Inflammatory macrophage (primary cell): ENCODE data around the gene ART5.

Source experiments
- DNase-seq, 2 donors: peaks; one replicate each; pipeline ENCODE4 v3.0.0-alpha.2; 2020 to 2022
- total RNA-seq, 18 experiments: gene quantifications; one replicate each; lab custom pipeline; 2026; ENCODE audit warnings: mixed read lengths in 6 of 18, inconsistent platforms in 2 of 18; lab: John Stamatoyannopoulos, UW

ART5 gene
- 0 to 0.23 (median 0.02) reads per million in 18 experiments for total RNA-seq

GRCh38 chr11:3641701-3642070 lies at the start of gene ART5:
TSS of gene ART5 (minus strand) at chr11:3641992. CDS start at chr11:3641862, 130 bp downstream.
- DNase-seq: no peak

- DNase-seq: no peak
Observed at GRCh38 chr11:3686751-3687150, 45.0 kb upstream of the ART5 start.

GRCh38 chr11:3685923-3686322 lies 44.1 kb upstream of the ART5 start:
- DNase-seq: no peak

GRCh38 chr11:3684819-3685172 lies 43.0 kb upstream of the ART5 start:
- DNase-seq: no peak

GRCh38 chr11:3684129-3684818 lies 42.5 kb upstream of the ART5 start:
- DNase-seq: no peak

DNA sequence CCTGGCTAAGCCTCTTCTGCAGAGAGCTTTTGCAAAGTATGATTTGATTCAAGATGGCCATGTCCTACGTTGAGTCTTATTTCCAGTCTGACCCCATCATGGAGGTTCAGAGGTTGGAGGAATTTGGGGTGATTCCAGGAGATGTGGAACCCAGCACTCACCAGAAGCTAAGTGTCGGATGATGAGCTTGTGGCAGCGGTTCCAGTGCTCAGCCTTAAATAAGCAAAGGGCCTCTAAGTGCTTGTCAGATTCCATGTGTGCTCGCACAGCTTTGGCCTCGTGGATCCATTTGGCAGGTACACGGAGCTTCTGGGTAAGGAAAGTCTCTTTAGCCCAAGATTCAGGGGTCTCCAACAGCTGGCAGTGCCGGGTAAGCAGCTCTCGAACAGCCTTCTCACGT lies 41.2 kb upstream of the ART5 start:
- no peak for DNase-seq

DNA sequence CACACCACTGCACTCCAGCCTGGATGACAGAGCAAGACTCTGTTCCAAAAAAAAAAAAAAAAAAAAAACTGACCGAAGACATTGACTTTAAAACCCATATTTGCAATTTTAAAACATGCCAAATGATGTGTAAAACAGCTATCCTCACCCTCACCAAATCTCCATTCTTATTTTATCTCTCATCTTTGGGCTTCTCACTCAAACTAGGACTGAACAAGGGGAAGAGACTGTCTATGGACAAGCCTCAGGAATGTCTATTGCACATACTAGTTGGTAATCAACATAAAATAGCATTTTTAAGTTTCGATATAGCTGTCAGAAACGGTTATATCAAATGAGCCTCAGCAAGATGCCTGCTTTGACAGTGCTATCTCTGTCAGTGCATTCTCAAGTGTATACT lies 37.3 kb upstream of the ART5 start:
- no peak for DNase-seq

DNA sequence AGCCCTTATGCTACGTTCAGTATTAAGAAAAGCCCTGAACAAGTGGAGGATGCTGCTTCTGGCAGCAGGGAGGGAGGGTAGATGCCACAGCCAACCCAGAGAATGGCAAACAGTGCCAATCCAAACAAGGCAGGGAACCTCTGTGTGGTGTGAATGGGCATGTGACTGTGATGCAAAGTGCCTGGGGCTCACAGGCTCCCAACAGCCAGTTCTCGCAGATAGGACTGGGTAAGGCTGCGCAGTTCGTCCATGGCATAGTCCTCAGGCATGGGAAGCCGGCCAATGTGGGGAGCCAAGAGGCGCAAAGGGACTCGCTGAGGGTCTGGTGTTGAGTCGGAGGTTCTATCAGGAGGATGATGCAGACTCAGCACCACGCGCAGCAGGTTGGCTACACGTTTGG lies 34.2 kb upstream of the ART5 start:
- no peak for DNase-seq

- DNase-seq: no peak
Observed at GRCh38 chr11:3674189-3674588, 32.4 kb upstream of the ART5 start.

- no peak for DNase-seq
Observed at GRCh38 chr11:3671334-3672254, 29.8 kb upstream of the ART5 start, which contains the start of gene CHRNA10. TSS of gene CHRNA10 (minus strand) at chr11:3671384. CDS start at chr11:3671312, 72 bp downstream.

GRCh38 chr11:3669742-3670183 lies 28.0 kb upstream of the ART5 start:
- DNase-seq: no peak

GRCh38 chr11:3669128-3669527 lies 27.3 kb upstream of the ART5 start:
- DNase-seq: no peak

DNA sequence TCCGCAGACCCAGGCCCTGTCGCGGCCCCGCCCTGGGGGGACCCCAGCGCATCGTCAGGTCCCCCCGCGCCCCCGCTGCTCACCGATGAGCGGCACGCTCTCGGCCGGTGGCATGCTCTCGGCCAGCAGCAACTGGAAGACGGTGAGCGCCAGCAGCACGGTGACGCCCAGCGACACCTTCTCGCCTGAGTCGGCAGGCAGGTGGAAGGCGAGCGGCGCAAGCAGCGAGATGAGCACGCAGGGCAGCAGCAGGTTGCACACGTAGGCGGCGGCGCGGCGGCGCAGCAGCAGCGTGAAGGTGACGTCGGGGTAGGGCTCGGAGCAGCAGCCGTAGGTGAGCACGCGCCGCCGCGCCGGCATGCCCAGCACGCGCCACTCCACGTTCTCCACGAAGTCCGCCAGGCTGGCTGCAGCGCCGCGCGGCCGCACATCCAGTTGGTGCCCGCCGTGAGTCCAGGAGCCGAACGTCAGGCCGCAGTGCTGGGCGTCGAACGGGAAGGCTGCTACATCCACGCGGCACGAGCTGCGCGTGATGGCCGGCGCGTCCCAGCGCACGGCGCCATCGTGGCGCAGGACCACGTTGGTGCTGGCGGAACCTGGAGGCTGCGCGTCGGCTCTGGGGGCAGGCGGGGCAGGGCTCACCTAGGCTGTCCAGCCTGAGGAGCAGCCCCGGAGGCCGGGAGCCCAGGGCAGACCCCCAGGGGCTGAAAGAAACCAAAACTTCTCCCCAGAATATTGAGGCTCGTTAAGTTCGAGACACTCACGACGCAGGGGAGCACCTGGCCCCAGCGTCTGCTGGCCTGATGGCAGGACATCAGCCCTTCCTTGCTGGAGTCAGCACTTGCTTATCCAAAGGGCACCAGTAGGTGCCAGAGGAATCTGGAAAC lies 25.6 kb upstream of the ART5 start:
- no peak for DNase-seq

- DNase-seq: no peak
Observed at GRCh38 chr11:3666023-3666530, 24.3 kb upstream of the ART5 start.

- DNase-seq: peak; percentile 39 to 46
Observed at GRCh38 chr11:3665336-3666022, 23.7 kb upstream of the ART5 start.

- no peak for DNase-seq
Observed at GRCh38 chr11:3664032-3664630, 22.3 kb upstream of the ART5 start.

DNA sequence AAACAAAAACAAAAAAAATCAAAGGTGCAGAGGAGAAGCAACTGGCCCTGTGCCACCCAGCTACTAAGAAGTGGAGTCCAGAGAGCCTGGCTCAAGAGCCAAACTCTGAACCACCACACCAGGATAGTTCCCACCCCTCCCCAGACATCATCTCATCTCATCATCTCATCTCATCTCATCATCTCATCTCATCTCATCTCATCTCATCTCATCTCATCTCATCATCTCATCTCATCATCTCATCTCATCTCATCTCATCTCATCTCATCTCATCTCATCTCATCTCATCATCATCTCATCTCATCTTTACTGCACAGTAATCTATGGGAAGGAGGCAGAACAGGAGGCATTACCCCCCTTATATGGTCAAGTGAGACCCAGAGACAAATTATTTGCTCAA lies 21.1 kb upstream of the ART5 start:
- no peak for DNase-seq

GRCh38 chr11:3660960-3661359 lies 19.2 kb upstream of the ART5 start:
- no peak for DNase-seq

- DNase-seq: no peak
Observed at GRCh38 chr11:3659595-3660515, 18.1 kb upstream of the ART5 start.

- no peak for DNase-seq
Observed at GRCh38 chr11:3658252-3658651, 16.5 kb upstream of the ART5 start.
